Epidermal melanocyte (primary cell): Measurements from ENCODE around the gene NAT8.
"Not testable (repeated sequence)": the region's sequence is repeated elsewhere in the genome, so short reads cannot be mapped to it uniquely, and the experiment has no call there.

Experiments used
- DNase-seq: peaks from one replicate; pipeline ENCODE4 v3.0.0; 2011; ENCODE audit warnings: low spot score; ENCODE audit not compliant: insufficient read length

NAT8 gene

GRCh38 chr2:73642338-73643018 lies at the start of gene NAT8:
Gene NAT8, minus strand, starts transcription at chr2:73642422. Its CDS starts 794 bp downstream, at chr2:73641628.
- no peak for DNase-seq

GRCh38 chr2:73690372-73691088 lies 48.3 kb upstream of the NAT8 start:
- not testable (repeated sequence) for DNase-seq

GRCh38 chr2:73688494-73688893 lies 46.3 kb upstream of the NAT8 start:
- not testable (repeated sequence) for DNase-seq

GRCh38 chr2:73685764-73686438 lies 43.7 kb upstream of the NAT8 start:
- no peak for DNase-seq

- not testable (repeated sequence) for DNase-seq
These were observed 42.7 kb upstream of the NAT8 start for GRCh38 chr2:73684905-73685304.

GRCh38 chr2:73684325-73684724 lies 42.1 kb upstream of the NAT8 start:
- not testable (repeated sequence) for DNase-seq

GRCh38 chr2:73679951-73680571 lies 37.8 kb upstream of the NAT8 start:
- DNase-seq, result not testable (repeated sequence)

- not testable (repeated sequence) for DNase-seq
These were observed 37.0 kb upstream of the NAT8 start for GRCh38 chr2:73679237-73679636.

GRCh38 chr2:73678008-73678407 lies 35.8 kb upstream of the NAT8 start:
- DNase-seq, result not testable (repeated sequence)

GRCh38 chr2:73676211-73676610 lies 34.0 kb upstream of the NAT8 start:
- DNase-seq, result not testable (repeated sequence)

GRCh38 chr2:73674696-73675157 lies 32.5 kb upstream of the NAT8 start:
- DNase-seq, result not testable (repeated sequence)

GRCh38 chr2:73669976-73670375 lies 27.8 kb upstream of the NAT8 start:
- not testable (repeated sequence) for DNase-seq

GRCh38 chr2:73667239-73667638 lies 25.0 kb upstream of the NAT8 start:
- not testable (repeated sequence) for DNase-seq

GRCh38 chr2:73654175-73654574 lies 12.0 kb upstream of the NAT8 start:
- DNase-seq, result no peak

- DNase-seq, result no peak
These were observed 10.1 kb upstream of the NAT8 start for GRCh38 chr2:73652348-73652747.

- no peak for DNase-seq
These were observed 9.5 kb upstream of the NAT8 start for GRCh38 chr2:73651591-73652230.

GRCh38 chr2:73647690-73648089 lies 5.5 kb upstream of the NAT8 start:
- not testable (repeated sequence) for DNase-seq

GRCh38 chr2:73641767-73642062 lies 507 bp downstream of the NAT8 start:
- no peak for DNase-seq

- no peak for DNase-seq
These were observed 1.1 kb downstream of the NAT8 start for GRCh38 chr2:73640946-73641766.

- DNase-seq, result peak; percentile 69
These were observed 1.7 kb downstream of the NAT8 start for GRCh38 chr2:73640511-73640911.
